ENCODE measurements around the gene CTSK. TPM values are rescaled to one million over a fixed set of nuclear protein-coding genes. Genes with fewer than 3 reads are reported as not detected.

The CTSK gene
- polyA plus RNA-seq, 1 of the 3 experiments (the other 2 are of a cell fraction): 6.3 TPM

- Histone ChIP-seq H2AFZ (ENCODE audit: low read depth) (no peak overlapping the region), H4K20me1 (ENCODE audit: insufficient read depth) (no peaks in the 10 kb centered on the region), H3K4me3 (ENCODE audit: low read depth in 2 of 2, low read length in 1 of 2) (no peak overlapping the region), H3K9me2 (no peaks in the 10 kb centered on the region), H3K36me3 (replicated peaks in 1 of 2; ENCODE audit: control insufficient read depth in 1 of 2, insufficient read depth in 2 of 2, low read length in 1 of 2) (peaks cover 5 to 20% of the 10 kb centered on the region in 2 experiments), H3K9me3 (no peaks in the 10 kb centered on the region), H3K27me3 (ENCODE audit: insufficient read depth) (no peaks in the 10 kb centered on the region), H3K4me1 (ENCODE audit: control insufficient read depth in 1 of 2, insufficient read depth in 2 of 2, low read depth in 1 of 2, low read length in 1 of 2) (no peaks in the 10 kb centered on the region), H3K4me2 (no peak overlapping the region), H3F3A (replicated peaks; ENCODE audit: insufficient read depth) (no peaks in the 10 kb centered on the region), H3K79me2 (ENCODE audit: insufficient read depth) (no peaks in the 10 kb centered on the region), H3K9ac (no peak overlapping the region), H3K27ac (ENCODE audit: low read depth in 2 of 2, low read length in 1 of 2) (no peak overlapping the region)
- TF ChIP-seq FOXJ3 (CRISPR knock-in tag; IDR thresholded peaks at IDR 0.05) (no peak), RAD21 (IDR thresholded peaks at IDR 0.05; ENCODE audit: low read length) (no peak), POLR2AphosphoS5 (IDR thresholded peaks at IDR 0.05; ENCODE audit: low read depth, low read length) (no peak), NFIC (IDR thresholded peaks at IDR 0.05; ENCODE audit: borderline replicate concordance) (no peak), EZH2phosphoT487 (IDR thresholded peaks at IDR 0.05; ENCODE audit: borderline replicate concordance, low read depth) (no peak), SIN3A (IDR thresholded peaks at IDR 0.05; ENCODE audit: borderline replicate concordance, low read depth, low read length) (no peak), REST (IDR thresholded peaks at IDR 0.05; ENCODE audit: low read depth, low read length) (no peak), YY1 (IDR thresholded peaks at IDR 0.05; ENCODE audit: low read depth) (no peak), CHD2 (IDR thresholded peaks at IDR 0.05; ENCODE audit: low read length, partially characterized antibody) (no peak), FOXM1 (IDR thresholded peaks at IDR 0.05; ENCODE audit: low read depth) (no peak), TAF1 (IDR thresholded peaks at IDR 0.05; ENCODE audit: borderline replicate concordance, low read depth, low read length) (no peak), USF2 (IDR thresholded peaks at IDR 0.05; ENCODE audit: borderline replicate concordance, low read depth, low read length) (no peak), MXI1 (IDR thresholded peaks at IDR 0.05; ENCODE audit: low read depth, low read length) (no peak), USF1 (IDR thresholded peaks at IDR 0.05; ENCODE audit: borderline replicate concordance, low read depth) (no peak), NRF1 (IDR thresholded peaks at IDR 0.05; ENCODE audit: low read depth, low read length) (no peak), RFX5 (IDR thresholded peaks at IDR 0.05; ENCODE audit: low read length) (no peak)
- TF ChIP-seq, protein P1, sequence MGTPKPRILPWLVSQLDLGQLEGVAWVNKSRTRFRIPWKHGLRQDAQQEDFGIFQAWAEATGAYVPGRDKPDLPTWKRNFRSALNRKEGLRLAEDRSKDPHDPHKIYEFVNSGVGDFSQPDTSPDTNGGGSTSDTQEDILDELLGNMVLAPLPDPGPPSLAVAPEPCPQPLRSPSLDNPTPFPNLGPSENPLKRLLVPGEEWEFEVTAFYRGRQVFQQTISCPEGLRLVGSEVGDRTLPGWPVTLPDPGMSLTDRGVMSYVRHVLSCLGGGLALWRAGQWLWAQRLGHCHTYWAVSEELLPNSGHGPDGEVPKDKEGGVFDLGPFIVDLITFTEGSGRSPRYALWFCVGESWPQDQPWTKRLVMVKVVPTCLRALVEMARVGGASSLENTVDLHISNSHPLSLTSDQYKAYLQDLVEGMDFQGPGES (IDR thresholded peaks at IDR 0.05; ENCODE audit: low read depth, low read length): no peak
- TF ChIP-seq, protein P2, sequence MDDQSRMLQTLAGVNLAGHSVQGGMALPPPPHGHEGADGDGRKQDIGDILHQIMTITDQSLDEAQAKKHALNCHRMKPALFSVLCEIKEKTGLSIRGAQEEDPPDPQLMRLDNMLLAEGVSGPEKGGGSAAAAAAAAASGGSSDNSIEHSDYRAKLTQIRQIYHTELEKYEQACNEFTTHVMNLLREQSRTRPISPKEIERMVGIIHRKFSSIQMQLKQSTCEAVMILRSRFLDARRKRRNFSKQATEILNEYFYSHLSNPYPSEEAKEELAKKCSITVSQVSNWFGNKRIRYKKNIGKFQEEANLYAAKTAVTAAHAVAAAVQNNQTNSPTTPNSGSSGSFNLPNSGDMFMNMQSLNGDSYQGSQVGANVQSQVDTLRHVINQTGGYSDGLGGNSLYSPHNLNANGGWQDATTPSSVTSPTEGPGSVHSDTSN (IDR thresholded peaks at IDR 0.05): no peak
- TF ChIP-seq, protein P3, sequence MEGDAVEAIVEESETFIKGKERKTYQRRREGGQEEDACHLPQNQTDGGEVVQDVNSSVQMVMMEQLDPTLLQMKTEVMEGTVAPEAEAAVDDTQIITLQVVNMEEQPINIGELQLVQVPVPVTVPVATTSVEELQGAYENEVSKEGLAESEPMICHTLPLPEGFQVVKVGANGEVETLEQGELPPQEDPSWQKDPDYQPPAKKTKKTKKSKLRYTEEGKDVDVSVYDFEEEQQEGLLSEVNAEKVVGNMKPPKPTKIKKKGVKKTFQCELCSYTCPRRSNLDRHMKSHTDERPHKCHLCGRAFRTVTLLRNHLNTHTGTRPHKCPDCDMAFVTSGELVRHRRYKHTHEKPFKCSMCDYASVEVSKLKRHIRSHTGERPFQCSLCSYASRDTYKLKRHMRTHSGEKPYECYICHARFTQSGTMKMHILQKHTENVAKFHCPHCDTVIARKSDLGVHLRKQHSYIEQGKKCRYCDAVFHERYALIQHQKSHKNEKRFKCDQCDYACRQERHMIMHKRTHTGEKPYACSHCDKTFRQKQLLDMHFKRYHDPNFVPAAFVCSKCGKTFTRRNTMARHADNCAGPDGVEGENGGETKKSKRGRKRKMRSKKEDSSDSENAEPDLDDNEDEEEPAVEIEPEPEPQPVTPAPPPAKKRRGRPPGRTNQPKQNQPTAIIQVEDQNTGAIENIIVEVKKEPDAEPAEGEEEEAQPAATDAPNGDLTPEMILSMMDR (IDR thresholded peaks at IDR 0.05): no peak
- TF ChIP-seq, protein P4, sequence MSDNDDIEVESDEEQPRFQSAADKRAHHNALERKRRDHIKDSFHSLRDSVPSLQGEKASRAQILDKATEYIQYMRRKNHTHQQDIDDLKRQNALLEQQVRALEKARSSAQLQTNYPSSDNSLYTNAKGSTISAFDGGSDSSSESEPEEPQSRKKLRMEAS (IDR thresholded peaks at IDR 0.05; ENCODE audit: low read depth): no peak
- CTCF ChIA-PET: no interaction called here
- POLR2A ChIA-PET: no interaction called here
- no peak for DNase-seq
- 69% methylated on average over 1 of the region's 1 CpG for WGBS (ENCODE audit: low lambda C conversion rate)
Observed at GRCh38 chr1:150793221-150793620, 14.8 kb downstream of the CTSK start.
